Vagina (tissue), 2 donors: ENCODE results near the gene KDM8.

Experiments
- POLR2A ChIP-seq, 2 donors: fragments of 450-650 bp; IDR thresholded peaks; one replicate each; pipeline ENCODE4 v1.6.1; 2017; ENCODE audit warnings: antibody characterized with exemption in 2 of 2, mild to moderate bottlenecking in 2 of 2, moderate library complexity in 2 of 2
- POLR2AphosphoS5 ChIP-seq, 2 donors: sonication (generic); formaldehyde crosslinking; IDR thresholded peaks; one replicate each; pipeline ENCODE4 v1.9.0; 2017; ENCODE audit warnings: antibody characterized with exemption in 2 of 2, mild to moderate bottlenecking in 2 of 2, low read depth in 1 of 2; ENCODE audit not compliant: insufficient read depth in 1 of 2
- TF ChIP-seq, protein P1 (sequence below), 3 experiments: fragments of 450-650 bp in 2 of 3; fragments of 200-600 bp in 1 of 3; sonication (generic) in 1 of 3; IDR thresholded peaks; one replicate each; pipeline ENCODE4 v1.5.1; 2017 to 2019; ENCODE audit warnings: antibody characterized with exemption in 3 of 3, mild to moderate bottlenecking in 2 of 3, moderate library complexity in 2 of 3

GRCh38 chr16:27220991-27221390 is 17.7 kb downstream of the KDM8 start:
- TF ChIP-seq POLR2A (IDR thresholded peaks at IDR 0.05) (no peak), POLR2AphosphoS5 (IDR thresholded peaks at IDR 0.05; ENCODE audit: insufficient read depth in 1 of 2, low read depth in 1 of 2) (no peak)
- TF ChIP-seq, protein P1, sequence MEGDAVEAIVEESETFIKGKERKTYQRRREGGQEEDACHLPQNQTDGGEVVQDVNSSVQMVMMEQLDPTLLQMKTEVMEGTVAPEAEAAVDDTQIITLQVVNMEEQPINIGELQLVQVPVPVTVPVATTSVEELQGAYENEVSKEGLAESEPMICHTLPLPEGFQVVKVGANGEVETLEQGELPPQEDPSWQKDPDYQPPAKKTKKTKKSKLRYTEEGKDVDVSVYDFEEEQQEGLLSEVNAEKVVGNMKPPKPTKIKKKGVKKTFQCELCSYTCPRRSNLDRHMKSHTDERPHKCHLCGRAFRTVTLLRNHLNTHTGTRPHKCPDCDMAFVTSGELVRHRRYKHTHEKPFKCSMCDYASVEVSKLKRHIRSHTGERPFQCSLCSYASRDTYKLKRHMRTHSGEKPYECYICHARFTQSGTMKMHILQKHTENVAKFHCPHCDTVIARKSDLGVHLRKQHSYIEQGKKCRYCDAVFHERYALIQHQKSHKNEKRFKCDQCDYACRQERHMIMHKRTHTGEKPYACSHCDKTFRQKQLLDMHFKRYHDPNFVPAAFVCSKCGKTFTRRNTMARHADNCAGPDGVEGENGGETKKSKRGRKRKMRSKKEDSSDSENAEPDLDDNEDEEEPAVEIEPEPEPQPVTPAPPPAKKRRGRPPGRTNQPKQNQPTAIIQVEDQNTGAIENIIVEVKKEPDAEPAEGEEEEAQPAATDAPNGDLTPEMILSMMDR (IDR thresholded peaks at IDR 0.05): no peak
